HG03095 (cell line): Measurements from ENCODE around the gene SKOR1.
A peak's percentile ranks its signal among the peaks of the same experiment; 100 is the strongest.

Experiments
- ATAC-seq: cut with Tn5 transposase; IDR thresholded peaks from one replicate; pipeline ENCODE4 v1.9.1; 2021; ENCODE audit warnings: moderate library complexity; ENCODE audit not compliant: unreplicated experiment

The SKOR1 gene

DNA sequence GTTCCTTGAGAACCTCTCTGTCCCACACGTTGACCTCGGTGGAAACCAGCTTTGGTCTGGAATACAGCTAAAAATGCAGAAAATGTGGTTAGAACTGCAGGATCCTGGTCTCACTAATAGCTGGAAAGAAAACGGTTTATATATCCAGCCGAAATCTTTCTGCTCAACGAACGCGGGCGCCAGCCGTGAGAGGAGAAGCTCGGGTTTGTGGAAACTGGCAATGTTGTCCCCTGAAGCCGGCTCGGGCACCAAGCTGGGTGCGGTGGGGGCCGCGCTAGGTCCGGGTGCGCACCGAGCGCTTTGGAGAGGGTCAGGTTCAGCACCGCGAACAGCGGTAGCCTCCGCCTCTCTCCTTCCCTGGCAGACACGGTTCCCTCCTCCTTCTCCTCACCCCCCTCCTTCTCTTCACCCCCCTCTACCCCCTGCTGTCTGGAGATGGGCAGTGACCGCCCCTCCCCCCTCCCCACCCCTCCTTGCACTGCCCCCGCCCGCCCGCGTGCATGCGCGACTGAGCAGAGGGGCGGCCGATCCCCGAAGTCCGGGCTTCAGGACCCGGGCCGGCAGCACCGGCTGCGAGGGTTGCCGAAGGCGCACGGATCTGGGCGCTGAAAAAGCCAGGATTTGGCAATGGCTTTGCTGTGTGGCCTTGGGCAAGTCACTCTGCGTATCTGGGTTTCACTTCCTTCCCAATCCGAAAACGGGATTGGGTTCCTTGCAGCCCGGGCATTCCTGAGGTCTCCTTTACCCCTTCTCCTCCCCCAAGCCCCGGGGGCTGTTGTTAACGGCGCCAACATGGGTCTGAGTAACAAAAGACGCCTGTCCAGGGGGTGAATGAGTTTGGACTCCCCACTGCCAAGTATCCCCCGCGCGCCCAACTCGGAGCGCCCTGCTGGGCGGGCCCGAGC, at the start of gene SKOR1:
Gene SKOR1, plus strand, starts transcription at position 534 of the 905 bp plus-strand sequence. Its CDS starts 94 bp downstream, at position 628.
- no peak for ATAC-seq

GRCh38 chr15:67775998-67776397, 49.3 kb upstream of the SKOR1 start:
- no peak for ATAC-seq

DNA sequence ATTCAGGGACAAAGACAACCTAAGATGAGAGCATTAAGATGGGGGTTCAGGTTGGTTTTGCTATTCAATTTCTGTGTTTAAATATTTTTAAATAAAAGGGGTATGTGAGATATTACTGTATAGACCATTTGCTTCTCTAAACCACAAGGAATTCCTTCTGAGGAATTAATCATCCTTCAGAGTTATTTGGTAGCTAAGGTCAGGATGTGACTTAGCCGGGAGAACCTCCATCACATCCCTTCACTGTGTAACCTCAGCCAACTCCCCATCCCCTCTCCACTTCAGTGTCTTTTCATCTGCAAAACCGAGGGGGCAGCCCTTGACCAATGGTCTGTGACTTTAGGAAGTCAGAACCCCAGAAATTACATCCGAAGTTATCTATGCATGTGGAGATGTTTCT, 48.7 kb upstream of the SKOR1 start:
- no peak for ATAC-seq

DNA sequence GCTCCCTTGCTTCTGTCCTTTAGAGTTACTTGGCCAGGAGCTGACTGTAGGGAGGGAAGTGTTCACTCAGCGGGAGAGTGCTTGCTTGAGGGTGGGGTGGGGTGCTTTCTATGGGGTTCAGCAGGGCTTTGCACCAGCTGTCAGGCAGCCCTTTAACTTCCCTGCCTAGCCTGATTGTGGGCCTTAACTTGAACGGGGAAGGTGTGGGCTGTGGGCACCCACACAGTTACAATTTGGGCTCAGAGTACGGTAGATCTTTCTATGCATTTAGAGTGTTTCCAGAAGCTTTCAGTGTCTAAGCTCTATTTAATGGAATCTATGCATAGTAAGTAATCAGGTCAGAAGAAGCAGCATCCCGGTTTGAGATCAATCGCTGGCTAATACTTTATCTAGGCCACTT, 48.2 kb upstream of the SKOR1 start:
- ATAC-seq = no peak

DNA sequence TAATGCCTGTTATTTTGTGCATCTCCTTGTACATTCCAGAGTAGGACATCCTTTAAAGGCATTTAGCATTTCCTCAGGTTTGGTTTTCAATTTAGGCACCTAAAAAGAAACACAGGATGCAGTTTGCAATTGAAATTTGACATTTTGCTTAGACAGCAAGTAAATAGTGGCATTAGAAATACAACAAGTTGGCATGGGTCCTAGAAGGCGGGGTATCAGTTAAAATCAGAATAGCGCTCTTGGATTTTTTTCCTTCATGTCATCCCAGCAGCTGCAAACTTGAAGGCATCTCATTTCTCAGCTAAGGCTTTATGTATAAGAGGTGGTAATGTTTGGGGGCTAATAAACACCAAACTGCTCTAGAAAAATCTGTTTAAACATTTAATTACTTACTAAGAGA, 47.5 kb upstream of the SKOR1 start:
- no peak for ATAC-seq

- ATAC-seq = no peak
These were observed 46.3 kb upstream of the SKOR1 start for GRCh38 chr15:67778968-67779548.

GRCh38 chr15:67779549-67780111, 45.7 kb upstream of the SKOR1 start:
- no peak for ATAC-seq

- ATAC-seq = no peak
These were observed 44.2 kb upstream of the SKOR1 start for GRCh38 chr15:67781061-67781460.

DNA sequence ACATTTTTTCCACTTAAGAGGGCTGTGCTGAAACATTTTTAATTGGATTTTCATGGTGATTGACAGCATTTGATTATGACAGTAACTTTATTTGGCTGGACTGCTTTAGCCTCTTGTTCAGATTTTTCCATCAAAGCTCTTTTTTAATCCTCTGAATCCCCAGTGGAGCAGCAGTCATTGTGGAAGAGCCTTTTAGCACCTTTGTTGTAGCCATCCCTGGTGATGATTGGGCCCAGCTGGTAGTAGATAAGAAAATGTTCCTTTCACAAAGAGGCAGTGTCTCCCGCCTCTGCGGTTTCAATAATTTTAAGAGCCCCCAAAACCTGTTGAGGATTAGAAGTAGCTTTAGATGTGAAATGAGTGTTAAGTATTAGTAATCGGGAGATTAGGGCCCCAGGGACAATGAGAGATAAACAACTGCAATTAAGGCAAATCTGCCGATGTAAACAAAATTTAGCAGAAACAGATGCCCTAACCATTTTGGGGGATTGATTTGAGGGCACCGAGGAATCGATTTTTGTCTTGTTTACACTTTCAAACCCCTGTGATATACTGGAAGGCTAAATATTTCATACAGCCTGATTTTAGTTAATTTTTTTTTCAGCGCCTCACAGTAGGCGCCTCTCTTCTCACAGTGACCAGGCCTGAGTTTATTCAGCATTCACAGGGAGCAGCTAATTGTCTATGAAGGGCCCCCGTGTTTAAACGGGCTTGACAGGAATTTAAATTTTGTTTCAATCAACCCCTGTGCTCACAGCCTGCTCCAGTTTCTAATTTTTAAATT, 43.2 kb upstream of the SKOR1 start:
- no peak for ATAC-seq

DNA sequence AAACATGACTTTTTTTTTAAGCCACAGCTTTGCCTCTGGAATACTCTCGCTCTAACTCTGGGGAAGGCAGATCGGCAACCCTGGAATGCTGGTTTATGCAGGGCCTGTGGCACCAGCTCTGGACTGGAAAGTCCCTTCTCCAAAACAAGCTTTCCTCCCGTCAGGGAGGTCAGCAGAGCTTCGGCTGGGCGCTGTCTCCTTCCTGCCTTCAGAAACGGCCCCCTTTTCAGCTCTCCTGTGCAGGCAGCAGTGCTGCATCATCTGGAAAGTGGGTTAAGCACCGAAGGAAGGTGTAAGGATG, 42.7 kb upstream of the SKOR1 start:
- ATAC-seq = no peak

- no peak for ATAC-seq
These were observed 42.0 kb upstream of the SKOR1 start for GRCh38 chr15:67783303-67783702.

- ATAC-seq = peak; percentile 87
These were observed 41.1 kb upstream of the SKOR1 start for GRCh38 chr15:67784090-67784781.

- ATAC-seq = peak; percentile 16
These were observed 40.4 kb upstream of the SKOR1 start for GRCh38 chr15:67784856-67785430.

- ATAC-seq = no peak
These were observed 39.9 kb upstream of the SKOR1 start for GRCh38 chr15:67785431-67785830.

DNA sequence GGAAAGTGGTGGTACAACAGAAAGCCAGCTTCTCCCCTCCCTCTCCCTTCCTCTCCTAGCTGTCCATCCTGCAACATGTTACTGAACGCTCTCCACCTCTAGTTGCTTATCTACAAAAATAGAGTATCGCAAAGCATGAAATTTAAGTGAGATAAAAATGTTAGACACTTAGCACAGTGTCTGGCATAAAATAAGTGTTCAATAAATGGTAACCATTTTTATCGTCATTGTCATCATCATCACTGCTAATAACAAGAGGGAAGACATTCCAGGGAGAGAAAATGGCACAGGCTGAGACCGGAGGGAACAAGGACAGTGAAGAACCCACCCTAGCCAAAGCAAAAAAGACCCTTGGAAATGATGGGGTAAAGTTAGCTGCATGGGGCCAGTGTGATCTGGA, 38.7 kb upstream of the SKOR1 start:
- ATAC-seq = no peak

GRCh38 chr15:67788986-67789385, 36.3 kb upstream of the SKOR1 start:
- no peak for ATAC-seq

DNA sequence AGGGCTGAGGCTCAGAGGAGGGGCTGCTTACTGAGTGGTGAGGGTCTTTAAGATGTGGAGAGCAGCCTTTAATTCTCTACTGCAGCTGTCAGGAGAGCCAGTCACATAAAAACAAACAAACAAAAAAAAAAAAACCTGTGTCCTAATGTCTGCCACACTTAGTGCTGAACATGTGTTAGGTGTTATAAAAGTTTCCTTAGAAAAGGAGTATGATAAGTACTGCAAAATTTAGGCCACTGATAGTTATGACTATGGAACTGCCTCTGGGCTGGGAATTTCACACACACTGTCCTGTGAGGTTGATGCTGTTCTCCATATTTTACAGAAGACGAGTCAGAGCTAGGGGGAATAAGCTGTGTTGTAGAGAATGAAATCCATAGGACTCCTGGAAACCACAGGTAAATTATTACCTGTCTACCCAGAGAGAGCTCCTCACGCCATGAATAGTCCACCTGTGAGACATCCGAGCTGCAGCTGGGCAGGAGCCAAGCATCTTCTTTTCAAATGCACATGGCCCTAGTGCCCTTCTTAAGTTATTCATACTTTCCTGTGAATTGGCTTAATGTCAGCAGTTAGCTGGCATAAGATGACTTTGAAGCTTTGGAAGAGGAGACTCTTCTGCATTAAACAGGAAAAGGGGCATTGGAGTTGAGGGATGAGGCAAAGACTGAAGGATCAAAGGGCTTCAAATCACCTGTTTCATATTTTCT, 34.5 kb upstream of the SKOR1 start:
- no peak for ATAC-seq

DNA sequence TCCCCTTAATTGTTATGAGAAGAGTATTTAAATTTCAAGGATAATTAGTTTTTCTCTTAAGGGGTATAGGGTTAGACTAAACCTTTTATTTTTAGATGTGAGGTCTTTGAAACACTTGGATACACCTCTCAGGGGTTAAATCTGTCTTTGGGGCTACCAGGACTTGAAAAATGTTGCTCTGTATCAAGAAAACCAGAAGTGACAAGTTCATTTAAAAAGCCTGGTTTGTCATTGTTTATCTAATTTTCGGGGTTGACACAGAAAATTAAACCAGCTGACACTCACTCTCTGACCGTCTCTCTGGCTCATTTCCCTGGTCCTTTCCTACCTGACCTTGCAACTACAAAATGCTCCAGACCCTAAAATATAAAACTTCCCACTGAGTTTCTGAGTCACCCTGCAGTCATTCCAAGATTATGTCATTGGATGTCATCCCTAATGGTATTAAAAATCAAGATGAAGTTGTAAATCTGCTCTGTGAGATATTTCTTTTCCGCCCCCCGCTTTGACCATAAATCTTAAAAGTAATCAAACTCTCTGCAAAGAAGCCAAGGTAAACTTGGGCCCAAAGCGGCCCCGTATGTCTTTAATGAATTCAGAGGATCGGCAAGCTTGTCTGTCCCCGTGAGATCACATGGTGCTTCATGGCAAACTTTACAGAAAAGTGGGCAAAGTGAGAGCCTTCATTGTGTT, 32.9 kb upstream of the SKOR1 start:
- ATAC-seq = no peak

DNA sequence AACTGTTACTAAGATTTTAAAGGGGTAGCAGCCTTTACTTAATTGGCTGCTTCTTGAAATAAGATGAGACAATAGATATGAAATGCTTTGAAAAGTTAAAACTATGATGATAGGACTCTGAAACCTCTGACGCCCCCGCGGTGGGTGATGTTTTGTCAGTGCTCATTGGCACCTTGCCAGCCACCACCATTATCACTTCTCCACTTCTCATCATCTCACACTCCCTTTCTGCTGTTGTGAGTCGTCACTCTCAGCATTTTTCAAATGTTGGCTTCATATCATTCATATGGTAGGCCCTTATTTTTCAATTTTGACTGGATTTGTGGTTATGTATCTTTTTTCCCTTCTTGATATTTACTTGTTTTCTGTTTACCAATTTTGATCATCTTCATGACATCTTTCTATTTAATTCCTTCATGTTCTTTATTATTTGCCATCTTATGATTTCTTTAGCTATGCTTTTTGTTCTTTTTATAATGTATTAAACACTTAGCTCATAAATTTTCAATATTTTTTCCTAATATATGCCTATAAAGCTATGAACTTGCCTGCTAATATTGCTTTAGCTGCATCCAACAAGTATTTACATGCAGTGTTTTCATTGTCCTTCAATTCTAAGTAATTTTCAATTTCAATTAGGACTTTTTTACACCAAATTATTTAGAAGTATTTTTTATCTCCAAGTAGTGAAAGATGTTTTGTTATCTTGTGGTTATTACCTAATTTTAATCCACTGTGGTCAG, 30.3 kb upstream of the SKOR1 start:
- ATAC-seq = no peak
